HCT116 (cell line): Measurements from ENCODE around the gene INTS14. TPM values are rescaled to one million over a fixed set of nuclear protein-coding genes. Genes with fewer than 3 reads are reported as not detected.

Experiments
- ATAC-seq: fragments of 200-7000 bp; cut with Tn5 transposase; 2 replicates; pipeline ENCODE4 v1.9.1; 2020; ENCODE audit warnings: mild to moderate bottlenecking, moderate library complexity
- BruUV-seq: library from RNA; stranded (reverse); fragments of 400-500 nt; replicated peaks from 2 replicates; lab custom pipeline; 2021; lab: Mats Ljungman, UMichigan
- CTCF ChIA-PET: fragments of 300-600 bp; sonication (Branson Sonifier 250); formaldehyde crosslinking; loops from one replicate; lab custom pipeline; 2021; ENCODE audit warnings: antibody characterized with exemption; lab: Charles Lee
- POLR2A ChIA-PET: fragments of 300-600, 350-600 bp; sonication (Branson Sonifier 250); formaldehyde crosslinking; loops from one replicate; lab custom pipeline; 2021; ENCODE audit warnings: antibody characterized with exemption; lab: Charles Lee
- RAD21 ChIA-PET, 2 experiments: fragments of 300-600 bp; sonication (Branson Sonifier 250); formaldehyde crosslinking; loops; one replicate each; lab custom pipeline; 2023; ENCODE audit warnings: low total read pairs in 2 of 2; ENCODE audit not compliant: uncharacterized antibody in 2 of 2, unreplicated experiment in 2 of 2, low non-redundant PET in 1 of 2; lab: Charles Lee
- DNase-seq: peaks from one replicate; pipeline ENCODE4 v3.0.0-alpha.2; 2010; ENCODE audit warnings: low read depth, low spot score
- H2AFZ ChIP-seq: fragments of 200-600 bp; shearing (Covaris generic), sonication (generic); 2 replicates; pipeline ENCODE4 v1.6.1; 2017; ENCODE audit warnings: low read depth, mixed run types, mixed read lengths, antibody characterized with exemption, low read length; ENCODE audit not compliant: poor library complexity, severe bottlenecking
- H3K27ac ChIP-seq: 2 replicates; pipeline ENCODE4 v1.5.1; 2012; ENCODE audit warnings: low read depth, low read length
- H3K27me3 ChIP-seq: fragments of 200-600 bp; sonication (generic); 2 replicates; pipeline ENCODE4 v1.6.1; 2016; ENCODE audit warnings: mixed run types, low read length, mixed read lengths; ENCODE audit not compliant: insufficient read depth
- H3K36me3 ChIP-seq, 2 experiments: fragments of 200-500 bp in 1 of 2; fragments of 200-600 bp in 1 of 2; sonication (Bioruptor generic) in 1 of 2; sonication (generic) in 1 of 2; 2 replicates each; pipeline versions ENCODE4 v1.5.1 to v1.6.1; 2014 to 2016; ENCODE audit warnings: low read length in 2 of 2, inconsistent platforms in 1 of 2, mixed read lengths in 1 of 2, mixed run types in 1 of 2; ENCODE audit not compliant: insufficient read depth in 2 of 2, control insufficient read depth in 1 of 2
- H3K4me1 ChIP-seq, 2 experiments: fragments of 200-600 bp in 1 of 2; sonication (generic) in 1 of 2; 2 replicates each; pipeline versions ENCODE4 v1.5.1 to v1.6.1; 2012 to 2017; ENCODE audit warnings: low read length in 2 of 2, inconsistent platforms in 1 of 2, mild to moderate bottlenecking in 1 of 2, mixed read lengths in 1 of 2, mixed run types in 1 of 2, moderate library complexity in 1 of 2; ENCODE audit not compliant: insufficient read depth in 2 of 2, control insufficient read depth in 1 of 2
- H3K4me2 ChIP-seq: fragments of 200-600 bp; sonication (generic); 2 replicates; pipeline ENCODE4 v1.6.1; 2017; ENCODE audit warnings: mixed run types, low read length, mixed read lengths
- H3K4me3 ChIP-seq, 2 experiments: fragments of 200-600 bp in 1 of 2; sonication (generic) in 1 of 2; replicated peaks in 1 of 2; 2 replicates each; pipeline ENCODE4 v1.5.1; 2011 to 2016; ENCODE audit warnings: low read length in 2 of 2, control low read depth in 1 of 2, low read depth in 1 of 2, mild to moderate bottlenecking in 1 of 2, mixed read lengths in 1 of 2, mixed run types in 1 of 2
- H3K79me2 ChIP-seq: fragments of 200-600 bp; sonication (generic); 2 replicates; pipeline ENCODE4 v1.6.1; 2017; ENCODE audit warnings: mild to moderate bottlenecking, mixed run types, low read length, moderate library complexity, mixed read lengths; ENCODE audit not compliant: insufficient read depth
- H3K9ac ChIP-seq: fragments of 200-600 bp; sonication (generic); 2 replicates; pipeline ENCODE4 v1.6.1; 2016; ENCODE audit warnings: low read length, mixed read lengths
- H3K9me2 ChIP-seq: fragments of 200-600 bp; sonication (generic), shearing (Covaris generic); 2 replicates; pipeline ENCODE4 v1.6.1; 2017; ENCODE audit warnings: mixed run types, mild to moderate bottlenecking, moderate library complexity; ENCODE audit not compliant: insufficient read depth
- H3K9me3 ChIP-seq, 2 experiments: fragments of 200-500 bp in 1 of 2; fragments of 200-600 bp in 1 of 2; sonication (Bioruptor generic) in 1 of 2; sonication (generic) in 1 of 2; 2 replicates each; pipeline ENCODE4 v1.6.1; 2014 to 2017; ENCODE audit warnings: low read length in 2 of 2, mixed read lengths in 2 of 2, inconsistent platforms in 1 of 2, low read depth in 1 of 2, mild to moderate bottlenecking in 1 of 2, mixed run types in 1 of 2, moderate library complexity in 1 of 2; ENCODE audit not compliant: control insufficient read depth in 1 of 2, insufficient read depth in 1 of 2
- H4K20me1 ChIP-seq: fragments of 200-600 bp; sonication (generic), shearing (Covaris generic); 2 replicates; pipeline ENCODE4 v1.6.1; 2017; ENCODE audit warnings: mixed run types, mild to moderate bottlenecking, moderate library complexity; ENCODE audit not compliant: insufficient read depth
- CEBPB ChIP-seq: IDR thresholded peaks from 2 replicates; pipeline ENCODE4 v1.6.1; 2012; ENCODE audit warnings: low read depth
- JUND ChIP-seq: IDR thresholded peaks from 2 replicates; pipeline ENCODE4 v1.6.1; 2012
- POLR2A ChIP-seq: IDR thresholded peaks from 2 replicates; pipeline ENCODE4 v1.7.0; 2011; ENCODE audit warnings: borderline replicate concordance; ENCODE audit not compliant: insufficient read depth, insufficient read length; ENCODE audit errors: extremely low read depth
- SP1 ChIP-seq: IDR thresholded peaks from 2 replicates; pipeline ENCODE4 v1.6.1; 2012; ENCODE audit warnings: low read depth
- TCF7L2 ChIP-seq: IDR thresholded peaks from 2 replicates; pipeline ENCODE4 v1.7.0; 2011; ENCODE audit warnings: borderline replicate concordance, inconsistent platforms; ENCODE audit not compliant: insufficient read depth, insufficient read length; ENCODE audit errors: extremely low read depth
- ZNF274 ChIP-seq: fragments of 200-500 bp; sonication (Bioruptor generic); IDR thresholded peaks from 2 replicates; pipeline ENCODE4 v1.6.1; 2014; ENCODE audit warnings: mild to moderate bottlenecking, low read depth, low read length, inconsistent platforms
- intact Hi-C: fragments of 100-400 bp; cut with micrococcal nuclease; formaldehyde crosslinking; loops from 2 replicates; pipeline ENCODE4 v1.10.0; 2022
- total RNA-seq: library from RNA; stranded (reverse); gene quantifications from one replicate; pipeline ENCODE4 v1.2.1, GENCODE V29; 2021; ENCODE audit not compliant: unreplicated experiment
- TF ChIP-seq, protein P1 (sequence below), 3 experiments: fragments of 200-600 bp in 1 of 3; sonication (generic) in 1 of 3; IDR thresholded peaks in 2 of 3; conservative IDR thresholded peaks in 1 of 3; 2 replicates each; pipeline ENCODE4 v1.5.1; 2012 to 2017; ENCODE audit warnings: low read depth in 2 of 3, low read length in 2 of 3, antibody characterized with exemption in 1 of 3, borderline replicate concordance in 1 of 3, control low read depth in 1 of 3, mild to moderate bottlenecking in 1 of 3, mixed read lengths in 1 of 3, mixed run types in 1 of 3, moderate library complexity in 1 of 3; ENCODE audit not compliant: insufficient read depth in 1 of 3

The INTS14 gene
- total RNA-seq, 1 experiment from 2014 or later, result 50.1 TPM

DNA sequence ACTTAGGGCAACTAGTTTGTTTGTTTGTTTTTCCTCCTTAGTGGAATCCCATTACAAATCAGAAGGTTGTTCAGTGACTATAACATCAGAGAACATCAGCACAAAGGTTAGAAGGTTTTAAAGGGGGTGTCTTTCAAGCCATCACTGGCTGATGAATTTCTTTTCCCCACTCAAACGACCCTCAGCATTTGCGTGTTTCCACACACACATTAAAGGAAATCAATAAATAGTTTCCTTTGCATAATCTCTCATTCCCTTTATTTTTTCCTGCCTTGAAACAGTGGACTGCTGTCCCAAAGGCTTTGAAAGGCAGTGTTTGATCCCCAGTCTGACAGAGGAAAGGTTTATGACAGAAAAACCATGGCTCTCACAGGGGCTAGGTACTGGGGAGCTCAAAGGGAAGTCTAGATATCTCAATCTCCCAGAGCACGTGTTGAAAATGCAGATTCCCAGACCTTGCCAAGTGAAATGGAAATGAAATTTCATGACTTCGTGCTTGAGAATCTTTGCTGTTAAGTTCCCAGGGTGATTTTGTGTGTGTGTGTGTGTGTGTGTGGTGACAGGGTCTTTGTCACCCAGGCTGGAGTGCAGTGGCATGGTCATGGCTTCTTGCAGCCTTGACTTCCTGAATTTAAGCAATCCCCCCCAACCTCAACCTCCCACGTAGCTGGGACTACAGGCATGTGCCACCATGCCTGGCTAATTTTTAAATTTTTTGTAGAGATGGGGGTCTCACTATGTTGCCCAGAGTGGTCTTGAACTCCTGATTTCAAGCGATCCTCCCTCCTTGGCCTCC, 2.2 kb upstream of the INTS14 start:
- Histone ChIP-seq H3K27me3 (no peaks in the 10 kb centered on the region), H3K79me2 (peaks cover 27% of the 10 kb centered on the region), H4K20me1 (no peaks in the 10 kb centered on the region), H2AFZ (no peak overlapping the region), H3K9me2 (no peaks in the 10 kb centered on the region), H3K4me2 (no peak overlapping the region; the same call in 1 of the 2 replicates), H3K36me3 (no peaks in the 10 kb centered on the region; a peak in 1 of 4 replicates), H3K4me3 (no peak overlapping the region), H3K9ac (no peak overlapping the region), H3K27ac (no peak overlapping the region), H3K4me1 (peaks cover 15 to 19% of the 10 kb centered on the region in 2 experiments), H3K9me3 (no peaks in the 10 kb centered on the region)
- intact Hi-C loops, result loop anchor here (5.0 kb wide), 1 partner anchor 289 kb away; no protein-coding TSS in a partner anchor
- CTCF ChIA-PET, result no interaction called here
- TF ChIP-seq CEBPB, result no peak
- no peak for TF ChIP-seq JUND
- no peak for TF ChIP-seq TCF7L2
- no peak for TF ChIP-seq SP1
- TF ChIP-seq, protein P1, sequence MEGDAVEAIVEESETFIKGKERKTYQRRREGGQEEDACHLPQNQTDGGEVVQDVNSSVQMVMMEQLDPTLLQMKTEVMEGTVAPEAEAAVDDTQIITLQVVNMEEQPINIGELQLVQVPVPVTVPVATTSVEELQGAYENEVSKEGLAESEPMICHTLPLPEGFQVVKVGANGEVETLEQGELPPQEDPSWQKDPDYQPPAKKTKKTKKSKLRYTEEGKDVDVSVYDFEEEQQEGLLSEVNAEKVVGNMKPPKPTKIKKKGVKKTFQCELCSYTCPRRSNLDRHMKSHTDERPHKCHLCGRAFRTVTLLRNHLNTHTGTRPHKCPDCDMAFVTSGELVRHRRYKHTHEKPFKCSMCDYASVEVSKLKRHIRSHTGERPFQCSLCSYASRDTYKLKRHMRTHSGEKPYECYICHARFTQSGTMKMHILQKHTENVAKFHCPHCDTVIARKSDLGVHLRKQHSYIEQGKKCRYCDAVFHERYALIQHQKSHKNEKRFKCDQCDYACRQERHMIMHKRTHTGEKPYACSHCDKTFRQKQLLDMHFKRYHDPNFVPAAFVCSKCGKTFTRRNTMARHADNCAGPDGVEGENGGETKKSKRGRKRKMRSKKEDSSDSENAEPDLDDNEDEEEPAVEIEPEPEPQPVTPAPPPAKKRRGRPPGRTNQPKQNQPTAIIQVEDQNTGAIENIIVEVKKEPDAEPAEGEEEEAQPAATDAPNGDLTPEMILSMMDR (IDR thresholded peaks at IDR 0.05 in 2 of 3, conservative IDR thresholded peaks at IDR 0.05 in 1 of 3; ENCODE audit: borderline replicate concordance in 1 of 3, insufficient read depth in 1 of 3, low read depth in 2 of 3, low read length in 2 of 3), result no peak
- TF ChIP-seq POLR2A, result no peak
- TF ChIP-seq ZNF274, result no peak
- ATAC-seq (no peak), DNase-seq (no peak)
- BruUV-seq, result no TSS peak
- RAD21 ChIA-PET, result no interaction called here
- POLR2A ChIA-PET, result no interaction called here
